NCI-H524 treated with DMSO at 0.1 percent for 48 hours (cell line): ENCODE measurements around the gene SLIT3.
"Not testable (repeated sequence)": the region's sequence is repeated elsewhere in the genome, so short reads cannot be mapped to it uniquely, and the experiment has no call there.

Experiments used
- DNase-seq: peaks from one replicate; lab custom pipeline; 2025; lab: John Stamatoyannopoulos, UW

Gene SLIT3

DNA sequence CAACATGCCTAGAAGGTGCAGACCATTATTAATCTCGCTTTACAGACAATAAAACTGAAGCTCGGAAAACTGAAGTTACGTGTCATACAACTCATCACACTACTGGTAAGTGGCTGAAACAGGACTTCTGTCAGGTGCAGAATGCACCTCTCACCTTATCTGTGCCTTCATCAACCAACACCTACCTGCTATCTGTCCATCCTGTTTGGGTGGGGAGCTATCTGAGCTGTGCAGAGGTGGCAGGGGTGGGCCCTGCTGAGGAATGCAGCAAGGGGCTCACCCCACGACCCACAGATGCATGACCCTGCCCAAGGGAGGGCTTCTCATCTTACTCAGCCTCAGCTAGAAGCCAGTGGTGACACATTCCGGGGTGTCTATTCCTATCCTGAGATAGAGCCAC lies 81.6 kb downstream of the SLIT3 start:
- DNase-seq = no peak

DNA sequence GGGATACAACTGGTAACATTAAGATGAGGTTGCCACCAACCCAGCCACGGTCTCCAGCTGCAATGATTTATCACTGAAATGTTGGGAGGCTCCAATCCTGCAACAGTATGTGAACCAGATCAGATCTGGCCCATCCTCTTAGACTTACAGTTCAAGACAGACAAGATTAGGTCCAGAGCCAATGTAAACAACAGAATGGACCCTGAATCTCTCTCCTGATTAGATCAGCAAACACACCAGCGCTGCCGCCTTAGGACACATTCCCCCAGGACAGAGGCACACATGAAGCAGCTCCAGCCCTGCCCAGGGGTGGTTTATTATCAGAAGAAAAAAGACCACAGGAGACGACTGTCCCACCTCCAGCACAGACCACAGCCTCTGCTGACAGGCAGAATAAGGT lies 82.1 kb downstream of the SLIT3 start:
- DNase-seq = no peak

DNA sequence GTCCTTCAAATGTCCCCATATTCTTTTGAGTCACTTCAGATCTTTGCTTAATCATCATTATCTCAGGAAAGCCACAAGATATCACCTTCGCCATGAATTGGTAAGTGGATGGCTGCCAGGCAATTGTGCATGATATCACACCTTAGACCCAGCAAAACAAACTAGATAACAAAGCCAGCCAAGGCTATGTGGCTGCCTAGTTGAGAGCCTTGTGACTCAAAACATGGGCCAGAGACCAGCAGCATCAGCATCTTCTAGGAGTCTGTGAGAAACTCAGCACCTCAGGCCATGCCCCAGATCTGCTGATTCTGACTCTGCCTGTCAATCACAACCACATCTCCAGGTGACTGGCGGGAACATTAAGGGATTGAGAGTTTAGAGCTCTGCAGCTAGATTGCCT lies 82.8 kb downstream of the SLIT3 start:
- no peak for DNase-seq

DNA sequence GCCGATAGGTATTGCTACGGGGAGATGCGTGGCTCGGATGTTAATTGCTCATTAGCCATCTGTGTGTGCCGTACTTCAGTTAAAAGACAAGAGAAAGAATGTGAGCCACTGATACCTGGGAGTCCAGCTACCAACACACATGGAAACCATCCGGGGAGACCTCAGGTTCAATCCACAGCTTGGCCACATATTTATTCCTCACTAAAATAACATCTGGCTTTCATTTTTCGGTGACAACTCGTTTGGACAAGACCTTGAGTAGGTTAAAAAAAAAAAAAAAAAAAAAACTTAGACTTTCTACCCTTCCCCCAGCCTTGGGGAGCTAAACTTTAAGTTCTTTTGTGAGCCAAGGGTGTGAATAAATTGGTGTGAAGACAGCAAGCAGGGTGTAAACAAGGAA lies 84.1 kb downstream of the SLIT3 start:
- no peak for DNase-seq

DNA sequence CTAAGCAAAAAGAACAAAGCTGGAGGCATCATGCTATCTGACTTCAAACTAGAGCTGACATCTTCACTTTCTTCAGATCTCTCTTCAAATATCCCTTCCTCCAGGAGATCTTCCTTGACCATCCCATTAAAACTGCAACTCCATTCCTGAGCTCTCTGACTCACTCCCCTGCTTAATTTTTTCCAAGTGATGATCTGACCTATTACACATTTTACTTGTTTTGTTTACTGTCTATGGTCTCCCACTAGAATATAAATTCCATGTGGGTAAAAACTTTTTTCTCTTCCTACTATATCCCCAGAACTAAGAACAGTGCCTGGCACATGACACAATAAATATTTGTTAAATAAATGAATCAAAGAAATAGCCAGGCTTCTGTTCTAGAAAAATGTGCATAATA lies 87.5 kb downstream of the SLIT3 start:
- no peak for DNase-seq

DNA sequence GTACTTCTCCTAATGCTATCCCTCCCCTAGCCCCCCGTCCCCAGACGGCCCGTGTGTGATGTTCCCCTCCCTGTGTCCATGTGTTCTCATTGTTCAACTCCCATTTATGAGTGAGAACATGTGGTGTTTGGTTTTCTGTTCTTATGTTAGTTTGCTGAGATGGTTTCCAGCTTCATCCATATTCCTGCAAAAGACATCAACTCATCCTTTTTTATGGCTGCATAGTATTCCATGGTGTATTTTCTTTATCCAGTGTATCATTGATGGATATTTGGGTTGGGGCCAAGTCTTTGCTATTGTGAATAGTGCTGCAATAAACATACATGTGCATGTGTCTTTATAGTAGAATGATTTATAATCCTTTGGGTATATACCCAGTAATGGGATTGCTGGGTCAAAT lies 89.2 kb downstream of the SLIT3 start:
- DNase-seq = not testable (repeated sequence)

DNA sequence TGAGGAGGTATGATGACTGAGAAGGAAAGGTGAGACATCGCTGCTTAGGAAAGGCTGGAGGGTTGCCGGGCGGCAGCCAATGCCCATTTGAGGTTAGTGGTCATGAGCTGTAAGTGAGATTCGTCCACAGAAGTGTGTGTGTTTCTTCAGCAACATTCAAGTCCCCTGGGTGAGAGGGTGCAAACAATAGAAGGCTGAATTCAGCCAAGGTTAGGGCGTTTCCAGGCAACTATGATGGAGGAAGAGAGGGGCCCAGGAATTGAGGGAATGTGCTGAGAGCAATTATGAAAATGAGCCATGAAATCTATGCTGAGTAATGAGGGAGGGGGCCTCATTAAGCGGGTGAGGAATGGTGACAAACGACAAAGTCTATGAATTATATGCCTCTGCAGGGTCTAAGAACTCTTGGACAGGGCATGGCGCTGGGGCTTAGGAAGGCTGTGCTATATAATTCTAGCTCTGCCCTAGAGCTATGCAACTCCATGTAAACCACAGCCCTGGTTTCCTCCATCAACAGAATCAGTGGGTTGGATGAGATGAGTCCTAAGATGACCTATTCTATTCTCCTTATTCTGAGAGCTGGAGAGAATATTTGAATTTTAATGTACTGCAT lies 96.0 kb downstream of the SLIT3 start:
- no peak for DNase-seq

DNA sequence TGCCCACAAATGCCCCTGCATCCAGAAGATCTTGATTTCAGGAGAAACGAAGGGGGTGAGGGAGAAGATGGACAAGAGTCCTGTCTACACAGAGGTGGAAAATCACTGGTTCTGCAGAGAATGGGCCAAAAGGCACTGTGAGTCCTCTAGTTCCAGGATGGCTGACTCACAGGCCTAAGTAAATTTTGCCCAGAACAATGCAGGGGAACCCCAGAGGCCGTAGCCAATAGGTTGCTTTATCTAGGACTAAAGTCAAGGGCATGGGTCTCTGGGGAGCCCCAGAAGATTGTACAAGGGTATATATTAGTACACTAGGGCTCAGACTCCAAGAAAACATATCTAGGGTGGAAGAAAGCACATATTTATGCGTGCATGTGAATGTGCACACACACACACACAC lies 98.0 kb downstream of the SLIT3 start:
- DNase-seq = no peak

DNA sequence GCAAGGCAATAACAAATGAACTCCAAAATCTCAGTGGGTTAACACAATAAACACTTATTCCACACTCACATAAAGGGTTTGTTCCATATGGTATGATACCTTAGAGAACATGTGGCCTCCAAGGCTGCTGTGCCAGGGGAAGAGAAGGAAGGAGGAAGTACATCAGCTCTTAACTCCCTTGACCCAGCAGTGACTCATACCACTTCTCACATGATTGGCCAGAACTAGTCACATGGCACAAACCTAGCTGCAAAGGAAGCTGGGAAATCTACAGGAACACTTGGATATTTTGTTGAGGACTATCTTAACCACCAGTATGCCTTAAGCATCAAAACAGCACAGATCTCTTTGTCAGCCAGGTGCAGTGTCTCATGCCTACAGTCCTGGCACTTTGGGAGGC lies 99.3 kb downstream of the SLIT3 start:
- no peak for DNase-seq

DNA sequence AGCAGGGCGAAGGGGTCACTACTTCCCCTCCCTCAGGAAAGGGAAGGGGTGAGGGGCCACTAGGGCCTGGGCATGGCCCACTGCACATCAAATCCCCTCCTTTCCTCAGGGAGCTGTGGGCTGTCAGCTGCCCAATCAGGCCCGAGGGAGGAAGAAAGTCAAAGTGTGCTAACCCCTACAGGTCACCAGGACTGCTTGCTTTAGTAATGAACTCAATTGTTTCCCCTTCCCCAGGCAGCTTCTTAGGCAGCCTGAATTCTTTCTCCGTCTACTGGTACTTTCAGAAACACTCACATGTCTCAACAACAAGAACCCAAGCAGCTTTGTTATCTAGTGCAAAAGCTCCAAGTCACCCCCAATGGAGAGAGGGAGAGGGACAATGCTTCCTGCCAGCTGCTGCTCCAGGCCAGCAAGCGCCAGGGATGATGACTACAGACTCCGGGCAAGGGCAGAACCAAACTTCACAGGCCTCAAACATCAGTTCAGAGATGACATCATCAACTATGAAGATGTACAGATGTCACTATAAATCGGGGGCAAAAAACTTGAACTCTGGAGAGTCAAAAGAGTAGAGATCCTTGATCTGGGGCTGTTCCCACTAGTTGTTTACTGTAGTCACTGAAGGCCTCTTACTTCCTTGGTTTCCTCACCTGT lies 100.7 kb downstream of the SLIT3 start:
- no peak for DNase-seq

DNA sequence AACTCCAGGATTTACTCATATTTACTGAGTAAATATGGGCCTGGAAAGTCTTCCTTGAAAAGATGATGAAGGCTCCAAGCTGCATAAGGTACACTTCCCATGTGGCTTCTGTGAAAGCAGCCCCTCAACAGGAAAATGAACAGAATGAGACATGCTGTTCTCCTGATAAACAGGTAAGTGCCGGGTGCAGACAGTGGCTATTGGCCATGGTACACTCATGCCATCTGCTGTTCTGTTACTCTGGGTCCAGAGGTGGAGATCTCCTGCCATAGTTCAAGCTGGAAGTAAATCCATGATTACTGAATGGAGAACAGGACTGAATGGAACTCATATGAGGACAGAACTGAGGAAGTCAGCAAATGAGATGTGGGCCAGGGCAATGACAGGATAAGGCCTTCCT lies 103.6 kb downstream of the SLIT3 start:
- DNase-seq = no peak

DNA sequence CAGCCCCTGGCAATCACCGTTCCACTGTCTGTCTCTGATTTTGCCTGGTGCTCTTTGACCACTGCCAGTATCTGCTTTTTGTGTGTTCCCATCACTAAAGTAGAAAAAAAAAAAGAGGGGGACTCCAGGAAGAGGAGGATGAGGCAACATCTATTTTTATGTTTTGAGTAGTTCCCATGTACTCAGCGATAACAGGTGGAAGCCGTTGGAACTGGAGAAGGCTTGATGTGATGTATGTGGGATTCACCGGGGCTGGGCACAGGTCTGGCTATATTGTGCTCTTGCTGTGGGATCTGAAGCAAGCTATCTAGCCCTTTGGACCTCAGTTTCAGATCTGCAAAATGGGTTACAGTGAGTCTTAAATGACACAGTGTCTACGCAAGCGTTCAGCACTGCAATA lies 104.9 kb downstream of the SLIT3 start:
- DNase-seq = no peak

DNA sequence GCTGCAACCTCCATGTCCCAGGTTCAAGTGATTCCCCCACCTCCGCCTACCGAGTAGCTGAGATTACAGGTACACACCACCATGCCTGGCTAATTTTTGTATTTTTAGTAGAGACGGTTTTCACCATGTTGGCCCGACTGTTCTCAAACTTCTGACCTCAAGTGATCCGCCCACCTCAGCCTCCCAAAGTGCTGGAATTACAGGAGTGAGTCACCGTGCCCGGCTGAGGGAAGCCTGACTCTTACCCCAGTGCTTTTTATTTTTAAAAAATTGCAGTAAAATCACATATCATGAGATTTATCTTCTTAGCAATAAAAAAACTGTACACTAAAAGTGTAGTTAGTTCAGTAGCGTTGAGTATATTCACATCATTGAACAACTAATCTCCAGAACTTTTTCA lies 105.3 kb downstream of the SLIT3 start:
- DNase-seq = no peak

DNA sequence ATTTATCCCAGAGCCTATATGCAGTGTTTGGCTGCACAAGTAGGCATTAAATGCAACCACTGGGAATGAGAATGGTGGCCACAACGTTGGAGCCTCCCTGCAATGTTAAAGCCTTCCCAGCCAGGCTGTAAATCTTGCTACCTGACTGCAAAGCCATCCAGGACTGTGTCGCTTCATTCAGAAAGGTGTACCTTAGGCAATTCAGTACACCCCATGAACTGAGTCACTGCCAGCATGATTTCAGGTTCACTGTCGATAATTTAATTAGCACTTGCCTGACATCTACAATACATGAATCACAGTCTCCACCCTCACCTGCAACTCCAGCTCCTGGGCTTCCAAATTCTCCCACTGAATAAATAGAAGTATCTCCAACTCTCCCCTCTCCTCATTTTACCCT lies 108.4 kb downstream of the SLIT3 start:
- no peak for DNase-seq

DNA sequence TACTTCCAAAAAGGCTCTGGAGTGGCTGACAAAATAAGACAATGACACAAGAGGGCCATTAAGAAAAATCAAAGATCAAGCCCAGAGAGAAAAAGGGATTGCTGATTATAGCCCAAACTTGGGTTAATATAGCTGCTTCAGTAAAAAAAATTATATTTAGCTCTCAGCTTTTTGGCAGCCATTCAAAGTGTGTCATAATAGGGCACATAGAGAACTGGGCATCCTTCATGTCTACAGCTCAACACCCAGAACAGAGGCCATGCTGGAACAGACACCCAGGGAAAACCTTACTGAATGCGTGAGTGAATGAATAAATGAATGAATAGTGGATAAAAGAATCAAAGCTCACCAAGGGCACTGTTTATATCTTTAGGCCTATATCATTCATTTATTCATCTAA lies 110.1 kb downstream of the SLIT3 start:
- DNase-seq = no peak

DNA sequence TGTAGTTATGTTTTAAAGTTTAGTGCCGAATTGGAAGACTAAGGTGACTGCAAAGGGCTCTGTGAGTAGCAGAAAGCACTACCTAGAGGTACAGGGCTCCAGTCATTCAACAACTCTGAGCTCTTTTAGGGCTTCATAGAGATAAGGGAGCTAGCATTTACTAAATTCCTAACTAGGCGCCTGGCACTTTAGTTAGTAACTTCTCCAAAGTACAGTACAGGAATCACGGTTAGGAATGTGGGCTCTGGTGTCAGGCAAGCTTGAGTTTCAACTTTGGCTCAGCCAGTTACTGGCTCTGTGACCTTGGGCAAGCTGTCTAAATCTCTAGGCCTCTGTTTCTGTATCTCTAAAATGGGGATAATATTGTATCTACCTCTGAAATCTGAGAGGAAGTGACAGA lies 115.3 kb downstream of the SLIT3 start:
- DNase-seq = no peak

DNA sequence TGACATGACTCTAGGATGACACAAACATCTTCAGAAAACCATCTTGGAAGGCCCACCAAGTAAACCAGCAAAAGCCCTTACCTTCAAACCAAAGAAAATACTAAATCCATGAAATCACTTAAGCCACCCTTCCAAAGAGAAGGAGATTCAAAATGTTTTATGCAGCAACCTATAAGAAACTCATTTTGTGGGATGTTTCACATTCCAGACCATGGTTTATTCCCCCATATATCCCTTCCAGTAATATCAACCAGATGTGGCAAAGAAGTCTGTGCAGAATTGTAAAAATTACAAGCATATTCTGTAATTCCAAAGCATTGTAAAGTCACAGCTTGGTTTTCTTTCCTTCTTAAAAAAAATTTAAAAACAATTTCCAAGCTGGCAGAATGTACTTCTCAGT lies 117.4 kb downstream of the SLIT3 start:
- no peak for DNase-seq

DNA sequence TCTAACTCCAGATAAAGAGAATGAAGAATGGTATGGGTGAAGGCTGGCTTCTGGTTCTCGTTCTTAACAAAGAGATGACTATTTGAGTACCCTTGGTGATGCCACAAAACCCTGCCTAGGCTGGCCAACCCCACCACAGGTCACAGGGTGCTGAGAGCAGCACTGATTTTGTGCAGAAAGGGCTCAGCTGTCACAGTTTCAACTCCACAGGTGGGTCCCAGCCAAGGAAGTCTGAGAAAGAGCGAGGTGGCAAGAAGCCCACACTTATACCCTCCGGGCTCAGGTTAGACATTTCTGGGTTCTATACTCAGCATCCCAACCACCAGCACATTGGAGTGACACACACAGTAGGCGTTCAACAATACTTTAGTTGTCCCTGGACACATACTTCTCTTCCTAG lies 118.1 kb downstream of the SLIT3 start:
- DNase-seq = no peak

DNA sequence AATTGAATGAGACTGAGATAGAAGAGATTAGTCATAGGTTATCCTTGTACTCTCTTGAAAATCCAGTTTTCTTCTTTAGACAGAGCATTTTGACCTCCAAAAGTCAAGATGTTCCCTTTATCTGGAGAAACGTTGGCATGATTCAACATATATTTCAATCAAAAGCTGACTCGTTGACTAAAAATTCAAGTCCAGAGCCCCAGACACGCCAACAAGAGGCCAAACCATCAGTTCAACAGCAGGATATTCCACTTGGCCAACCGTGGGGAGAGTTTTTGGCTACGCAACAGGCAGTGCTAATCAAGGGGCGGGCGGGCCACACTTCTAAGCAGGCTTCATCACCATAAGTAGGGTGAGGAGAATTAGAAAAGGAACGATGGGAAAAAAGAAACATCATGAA lies 119.1 kb downstream of the SLIT3 start:
- no peak for DNase-seq

DNA sequence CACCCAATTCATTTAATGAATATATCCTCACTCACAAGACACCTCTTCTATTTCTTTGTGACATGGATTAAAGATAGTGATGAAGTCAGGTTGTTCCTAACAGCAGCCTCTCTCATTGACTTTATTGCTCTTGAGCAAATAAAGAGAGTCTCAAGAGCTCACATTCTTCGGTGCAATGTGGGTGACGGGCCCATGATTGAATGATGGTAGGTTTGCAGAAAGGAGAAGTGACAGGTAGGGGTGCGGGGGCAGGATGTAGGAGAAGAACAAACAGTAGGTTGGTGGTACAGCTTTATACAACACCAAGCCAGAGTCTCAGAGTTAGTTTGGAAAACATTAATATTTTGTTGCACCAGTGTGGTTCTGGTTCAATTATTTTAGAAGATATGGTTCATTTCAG lies 122.2 kb downstream of the SLIT3 start:
- DNase-seq = no peak

DNA sequence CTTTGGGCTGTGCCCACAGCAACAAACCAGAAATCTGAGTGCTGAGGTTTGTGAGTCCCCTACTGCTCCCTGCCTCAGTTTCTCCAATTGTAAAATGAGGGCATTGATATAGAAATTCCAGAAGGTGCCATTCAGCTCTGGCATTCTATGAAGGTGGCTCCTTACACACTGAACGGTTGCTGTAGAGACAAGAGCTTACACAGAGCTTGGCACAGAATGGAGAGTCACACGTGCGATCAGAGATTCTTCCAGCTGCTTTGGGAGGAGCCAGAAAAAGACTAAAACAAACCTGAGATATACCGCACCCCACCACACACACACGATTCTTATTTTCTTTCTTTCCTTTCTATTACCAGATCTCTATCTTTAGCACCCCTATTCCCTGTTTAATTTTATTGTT lies 122.7 kb downstream of the SLIT3 start:
- no peak for DNase-seq

DNA sequence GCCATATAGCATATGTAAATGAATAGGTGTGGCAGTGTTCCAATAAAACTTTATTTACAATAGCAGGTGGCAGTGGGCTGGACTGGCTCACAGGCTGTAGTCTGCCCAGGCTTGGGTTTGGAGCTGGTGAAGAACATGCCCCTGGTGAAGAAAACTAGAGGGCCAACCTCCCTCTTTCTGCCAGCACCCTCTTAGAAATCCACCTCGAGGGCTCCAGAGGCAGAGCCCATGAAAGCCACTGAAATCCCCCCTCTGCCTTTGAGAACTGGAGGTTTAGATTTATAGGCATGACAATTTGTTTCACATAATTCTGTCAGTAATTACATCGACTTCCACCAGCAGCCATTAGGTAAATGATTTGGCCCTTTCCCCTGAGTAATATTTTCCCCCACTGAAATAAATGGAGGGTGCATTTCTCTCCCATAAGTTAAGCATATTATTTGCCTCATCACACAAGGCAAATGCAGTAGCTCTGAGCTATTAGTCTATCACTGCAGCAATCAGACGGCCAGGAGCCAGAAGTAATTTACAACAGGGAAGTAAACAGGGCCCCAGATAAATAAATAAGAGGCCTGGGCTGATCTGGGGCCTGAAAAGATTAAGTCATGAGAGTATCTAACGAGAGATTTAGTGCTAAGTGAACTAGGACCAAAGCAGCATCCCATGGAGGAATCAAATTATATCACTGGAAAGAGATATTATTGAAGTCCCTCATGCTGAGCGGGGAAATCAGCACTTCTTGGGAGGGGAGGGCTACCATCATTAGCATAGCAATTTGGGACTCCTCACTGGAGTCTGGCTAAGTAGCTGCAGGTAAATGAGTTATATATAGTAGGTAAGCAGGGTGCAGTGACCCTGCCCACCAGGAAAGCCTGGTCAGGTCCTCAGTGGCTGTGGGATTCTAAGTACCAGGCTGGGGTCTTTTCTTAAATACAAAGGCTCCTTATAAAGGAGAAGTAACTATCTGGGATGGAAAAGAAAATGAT lies 123.9 kb downstream of the SLIT3 start:
- DNase-seq = no peak

DNA sequence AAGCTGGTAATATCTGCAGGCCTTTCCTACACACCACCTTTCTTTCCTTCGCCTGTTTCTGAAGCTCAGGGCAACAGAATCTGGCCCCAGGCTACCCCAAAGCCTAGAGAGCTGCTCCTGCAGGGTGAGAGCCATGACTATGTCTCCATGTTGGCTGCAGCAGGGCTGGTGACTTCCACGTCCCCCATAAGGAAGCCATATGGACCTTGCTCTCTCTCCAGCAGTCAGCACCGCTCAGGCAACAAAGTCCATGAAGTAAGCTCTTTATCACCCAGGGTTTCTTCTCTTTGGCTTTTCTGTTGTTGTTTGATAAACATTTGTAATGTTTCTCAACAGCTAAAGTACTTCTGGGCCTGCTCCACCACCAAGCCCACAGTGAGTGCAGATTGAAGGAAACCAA lies 125.2 kb downstream of the SLIT3 start:
- DNase-seq = no peak
